ENCODE measurements around the gene FAM200A.
"Not testable (repeated sequence)": the region's sequence is repeated elsewhere in the genome, so short reads cannot be mapped to it uniquely, and the experiment has no call there.

FAM200A gene

GRCh38 chr7:99558306-99559174 lies 6.6 kb upstream of the FAM200A start, which contains the start of gene ZNF655:
TSS of gene ZNF655 (plus strand) at chr7:99558642. CDS start at chr7:99560560, 1,918 bp downstream.
- DNase-seq = peak; percentile 90

- DNase-seq = no peak
These were observed 6.0 kb upstream of the FAM200A start for GRCh38 chr7:99557940-99558305.

GRCh38 chr7:99557196-99557607 lies 5.3 kb upstream of the FAM200A start:
- DNase-seq = no peak

GRCh38 chr7:99554939-99555338 lies 3.0 kb upstream of the FAM200A start:
- DNase-seq = no peak

- DNase-seq = no peak
These were observed 1.1 kb upstream of the FAM200A start for GRCh38 chr7:99553039-99553438.

- no peak for DNase-seq
These were observed 580 bp downstream of the FAM200A start for GRCh38 chr7:99551334-99551733.

- DNase-seq = not testable (repeated sequence)
These were observed 2.4 kb downstream of the FAM200A start for GRCh38 chr7:99549545-99549944.

- not testable (repeated sequence) for DNase-seq
These were observed 6.6 kb downstream of the FAM200A start for GRCh38 chr7:99545308-99545707.

- DNase-seq = no peak
These were observed 8.0 kb downstream of the FAM200A start for GRCh38 chr7:99543916-99544315.

- no peak for DNase-seq
These were observed 8.7 kb downstream of the FAM200A start for GRCh38 chr7:99543081-99543671.

GRCh38 chr7:99541212-99541611 lies 10.7 kb downstream of the FAM200A start:
- DNase-seq = no peak

GRCh38 chr7:99540542-99540941 lies 11.4 kb downstream of the FAM200A start:
- DNase-seq = no peak

- DNase-seq = no peak
These were observed 12.6 kb downstream of the FAM200A start for GRCh38 chr7:99539213-99539811.

GRCh38 chr7:99535667-99536066 lies 16.2 kb downstream of the FAM200A start:
- no peak for DNase-seq

GRCh38 chr7:99531354-99531765 lies 20.6 kb downstream of the FAM200A start:
- DNase-seq = no peak

GRCh38 chr7:99525713-99526440 lies 26.0 kb downstream of the FAM200A start:
- no peak for DNase-seq

- DNase-seq = no peak
These were observed 30.5 kb downstream of the FAM200A start for GRCh38 chr7:99521399-99521798.

- DNase-seq = no peak
These were observed 37.9 kb downstream of the FAM200A start for GRCh38 chr7:99514050-99514449.

- no peak for DNase-seq
These were observed 46.6 kb downstream of the FAM200A start for GRCh38 chr7:99505324-99505662.

GRCh38 chr7:99504603-99505323 lies 47.2 kb downstream of the FAM200A start, which contains the start of gene ZKSCAN5:
TSS of gene ZKSCAN5 (plus strand) at chr7:99504662. CDS start at chr7:99506045, 1,383 bp downstream.
- DNase-seq = peak; percentile 96

- no peak for DNase-seq
These were observed 47.7 kb downstream of the FAM200A start for GRCh38 chr7:99504281-99504602.

- DNase-seq = not testable (repeated sequence)
These were observed 50.7 kb downstream of the FAM200A start for GRCh38 chr7:99501236-99501635.

- no peak for DNase-seq
These were observed 51.3 kb downstream of the FAM200A start for GRCh38 chr7:99500637-99501009.

Data from DMS79 treated with DMSO at 0.1 percent for 48 hours (cell line).